ENCODE data around the gene FADS1. TPM values are rescaled to one million over a fixed set of nuclear protein-coding genes. Genes with fewer than 3 reads are reported as not detected.

FADS1 gene
- total and polyA plus RNA-seq, 3 donors from 2014 or later: 21.1 to 39.8 (median 24.5) TPM

- Histone ChIP-seq H3K27ac (no peak overlapping the region), H3K9me3 (no peaks in the 10 kb centered on the region), H3K27me3 (no peaks in the 10 kb centered on the region), H3K4me1 (peaks cover 30% of the 10 kb centered on the region), H3K36me3 (ENCODE audit: low read depth, missing control alignments) (no peaks in the 10 kb centered on the region), H3K4me3 (no peak overlapping the region)
- no peak for TF ChIP-seq POLR2A (IDR thresholded peaks at IDR 0.05)
- TF ChIP-seq, protein P1, sequence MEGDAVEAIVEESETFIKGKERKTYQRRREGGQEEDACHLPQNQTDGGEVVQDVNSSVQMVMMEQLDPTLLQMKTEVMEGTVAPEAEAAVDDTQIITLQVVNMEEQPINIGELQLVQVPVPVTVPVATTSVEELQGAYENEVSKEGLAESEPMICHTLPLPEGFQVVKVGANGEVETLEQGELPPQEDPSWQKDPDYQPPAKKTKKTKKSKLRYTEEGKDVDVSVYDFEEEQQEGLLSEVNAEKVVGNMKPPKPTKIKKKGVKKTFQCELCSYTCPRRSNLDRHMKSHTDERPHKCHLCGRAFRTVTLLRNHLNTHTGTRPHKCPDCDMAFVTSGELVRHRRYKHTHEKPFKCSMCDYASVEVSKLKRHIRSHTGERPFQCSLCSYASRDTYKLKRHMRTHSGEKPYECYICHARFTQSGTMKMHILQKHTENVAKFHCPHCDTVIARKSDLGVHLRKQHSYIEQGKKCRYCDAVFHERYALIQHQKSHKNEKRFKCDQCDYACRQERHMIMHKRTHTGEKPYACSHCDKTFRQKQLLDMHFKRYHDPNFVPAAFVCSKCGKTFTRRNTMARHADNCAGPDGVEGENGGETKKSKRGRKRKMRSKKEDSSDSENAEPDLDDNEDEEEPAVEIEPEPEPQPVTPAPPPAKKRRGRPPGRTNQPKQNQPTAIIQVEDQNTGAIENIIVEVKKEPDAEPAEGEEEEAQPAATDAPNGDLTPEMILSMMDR (IDR thresholded peaks at IDR 0.05): no peak
- intact Hi-C loops (cut with DNase I; ENCODE audit: low total_unique reads): no loop called here
- WGBS, 2 donors: 94 to 96% methylated on average over 2 of the region's 2 CpGs
- DNase-seq: no peak
Measured at GRCh38 chr11:61839742-61840141, 22.9 kb upstream of the FADS1 start.

DNA sequence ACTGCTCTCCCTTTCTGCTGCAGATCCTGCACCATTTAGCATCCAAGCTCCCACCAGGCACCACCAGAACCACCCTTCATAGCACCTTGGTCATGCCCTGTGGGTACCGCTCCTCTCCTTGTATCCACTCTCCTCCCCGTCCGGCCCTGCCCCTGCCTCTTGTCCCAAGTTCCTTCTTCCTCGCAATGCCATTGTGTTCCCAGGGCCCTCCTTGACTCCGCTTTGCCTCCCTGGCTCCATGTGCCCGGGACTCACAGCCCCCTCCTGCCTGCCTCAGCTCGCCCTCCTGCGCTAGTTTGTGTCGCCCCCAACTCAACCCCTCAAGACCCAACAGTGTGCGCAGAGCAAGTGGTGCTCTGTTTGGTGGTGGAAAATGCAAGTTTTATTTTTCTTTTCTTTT is 22.1 kb upstream of the FADS1 start:
- intact Hi-C loops (cut with DNase I; ENCODE audit: low total_unique reads): no loop called here
- H3K36me3 ChIP-seq (ENCODE audit: low read depth, missing control alignments): no peaks in the 10 kb centered on the region
- no peaks in the 10 kb centered on the region for H3K9me3 ChIP-seq
- H3K27me3 ChIP-seq: no peaks in the 10 kb centered on the region
- WGBS, 2 donors: 86 to 91% methylated on average over 10 of the region's 10 CpGs
- H3K27ac ChIP-seq: no peak overlapping the region
- TF ChIP-seq, protein P1 (IDR thresholded peaks at IDR 0.05): no peak
- TF ChIP-seq POLR2A (IDR thresholded peaks at IDR 0.05): no peak
- DNase-seq: no peak
- no peak overlapping the region for H3K4me3 ChIP-seq
- H3K4me1 ChIP-seq: peaks cover 38% of the 10 kb centered on the region

DNA sequence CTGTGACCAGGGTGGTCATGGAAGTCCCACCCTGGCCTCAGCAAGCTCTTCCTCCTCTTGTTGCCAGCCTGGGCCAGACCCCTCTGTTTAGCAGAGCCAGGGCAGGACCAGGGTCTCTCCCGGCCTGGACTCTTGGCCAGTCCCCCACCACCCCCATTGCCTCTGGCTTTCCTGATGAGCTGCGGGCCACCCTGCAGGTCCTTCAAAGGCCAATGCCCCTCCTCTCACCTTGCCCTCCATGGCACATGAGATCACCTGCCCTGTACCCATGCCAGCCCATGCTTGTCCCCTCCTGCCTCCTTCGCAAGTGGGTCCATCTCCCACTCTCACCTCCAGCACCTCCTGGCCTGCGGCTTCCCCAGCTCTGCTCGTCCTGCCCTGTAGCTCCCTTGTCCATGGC is 21.7 kb upstream of the FADS1 start:
- Histone ChIP-seq H3K4me1 (peaks cover 40% of the 10 kb centered on the region), H3K9me3 (no peaks in the 10 kb centered on the region), H3K27ac (no peak overlapping the region), H3K4me3 (no peak overlapping the region), H3K27me3 (no peaks in the 10 kb centered on the region), H3K36me3 (ENCODE audit: low read depth, missing control alignments) (no peaks in the 10 kb centered on the region)
- WGBS, 2 donors: 76 to 95% methylated on average over 4 to 5 of the region's 5 CpGs
- DNase-seq: no peak
- intact Hi-C loops (cut with DNase I; ENCODE audit: low total_unique reads): no loop called here
- TF ChIP-seq POLR2A (IDR thresholded peaks at IDR 0.05): no peak
- TF ChIP-seq, protein P1 (IDR thresholded peaks at IDR 0.05): no peak

- H3K27ac ChIP-seq: no peak overlapping the region
- no peaks in the 10 kb centered on the region for H3K27me3 ChIP-seq
- H3K4me1 ChIP-seq: peaks cover 34% of the 10 kb centered on the region
- no peaks in the 10 kb centered on the region for H3K9me3 ChIP-seq
- intact Hi-C loops (cut with DNase I; ENCODE audit: low total_unique reads): no loop called here
- H3K36me3 ChIP-seq (ENCODE audit: low read depth, missing control alignments): no peaks in the 10 kb centered on the region
- DNase-seq: no peak
- 89 to 93% methylated on average over 9 to 15 of the region's 15 CpGs for WGBS, 2 donors
- no peak overlapping the region for H3K4me3 ChIP-seq
- TF ChIP-seq POLR2A (IDR thresholded peaks at IDR 0.05): no peak
- TF ChIP-seq, protein P1 (IDR thresholded peaks at IDR 0.05): no peak
Measured at GRCh38 chr11:61837411-61838005, 20.7 kb upstream of the FADS1 start.

DNA sequence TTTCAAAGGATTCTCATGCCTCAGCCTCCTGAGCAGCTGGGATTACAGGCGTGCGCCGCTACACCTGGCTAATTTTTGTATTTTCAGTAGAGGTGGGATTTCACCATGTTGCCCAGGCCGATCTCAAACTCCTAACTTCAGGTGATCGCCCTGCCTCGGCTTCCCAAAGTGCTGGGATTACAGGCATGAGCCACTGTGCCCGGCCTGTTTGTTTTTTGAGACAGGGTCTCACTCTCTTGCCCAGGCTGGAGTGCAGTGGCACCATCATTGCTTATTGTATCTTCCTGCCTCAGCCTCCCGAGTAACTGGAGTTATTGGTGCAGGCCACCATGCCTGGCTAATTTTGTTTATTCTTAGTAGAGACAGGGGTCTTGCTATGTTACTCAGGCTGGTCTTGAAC is 19.4 kb upstream of the FADS1 start:
- Histone ChIP-seq H3K27me3 (no peaks in the 10 kb centered on the region), H3K4me1 (peaks cover 34% of the 10 kb centered on the region), H3K27ac (no peak overlapping the region), H3K9me3 (no peaks in the 10 kb centered on the region), H3K36me3 (ENCODE audit: low read depth, missing control alignments) (no peaks in the 10 kb centered on the region), H3K4me3 (no peak overlapping the region)
- DNase-seq: no peak
- intact Hi-C loops (cut with DNase I; ENCODE audit: low total_unique reads): no loop called here
- 93 to 94% methylated on average over 6 to 8 of the region's 8 CpGs for WGBS, 2 donors
- no peak for TF ChIP-seq POLR2A (IDR thresholded peaks at IDR 0.05)
- TF ChIP-seq, protein P1 (IDR thresholded peaks at IDR 0.05): no peak

All from testis (tissue), 3 donors.